ENCODE data around the gene CEP83.

- TF ChIP-seq CTCF (IDR thresholded peaks at IDR 0.05): no peak
- no peak for TF ChIP-seq POLR2A (IDR thresholded peaks at IDR 0.05)
These were observed 58.3 kb downstream of the CEP83 start for GRCh38 chr12:94401326-94401725.
